ENCODE measurements around the gene TNXB.
"Not testable (repeated sequence)": the region's sequence is repeated elsewhere in the genome, so short reads cannot be mapped to it uniquely, and the experiment has no call there.

GRCh38 chr6:32044916-32045315, 64.2 kb downstream of the TNXB start:
- TF ChIP-seq, protein P1, sequence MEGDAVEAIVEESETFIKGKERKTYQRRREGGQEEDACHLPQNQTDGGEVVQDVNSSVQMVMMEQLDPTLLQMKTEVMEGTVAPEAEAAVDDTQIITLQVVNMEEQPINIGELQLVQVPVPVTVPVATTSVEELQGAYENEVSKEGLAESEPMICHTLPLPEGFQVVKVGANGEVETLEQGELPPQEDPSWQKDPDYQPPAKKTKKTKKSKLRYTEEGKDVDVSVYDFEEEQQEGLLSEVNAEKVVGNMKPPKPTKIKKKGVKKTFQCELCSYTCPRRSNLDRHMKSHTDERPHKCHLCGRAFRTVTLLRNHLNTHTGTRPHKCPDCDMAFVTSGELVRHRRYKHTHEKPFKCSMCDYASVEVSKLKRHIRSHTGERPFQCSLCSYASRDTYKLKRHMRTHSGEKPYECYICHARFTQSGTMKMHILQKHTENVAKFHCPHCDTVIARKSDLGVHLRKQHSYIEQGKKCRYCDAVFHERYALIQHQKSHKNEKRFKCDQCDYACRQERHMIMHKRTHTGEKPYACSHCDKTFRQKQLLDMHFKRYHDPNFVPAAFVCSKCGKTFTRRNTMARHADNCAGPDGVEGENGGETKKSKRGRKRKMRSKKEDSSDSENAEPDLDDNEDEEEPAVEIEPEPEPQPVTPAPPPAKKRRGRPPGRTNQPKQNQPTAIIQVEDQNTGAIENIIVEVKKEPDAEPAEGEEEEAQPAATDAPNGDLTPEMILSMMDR (conservative IDR thresholded peaks at IDR 0.05; ENCODE audit: low read depth, low read length), result not testable (repeated sequence)
- TF ChIP-seq EZH2 (IDR thresholded peaks at IDR 0.05; ENCODE audit: borderline replicate concordance, low read depth, low read length, poor library complexity, severe bottlenecking), result not testable (repeated sequence)
